HEK293 (cell line): ENCODE measurements around the gene EYA2.

Experiments used
- CTCF ChIA-PET: fragments of 350-600 bp; formaldehyde crosslinking; extraction: SDS; loops from one replicate; lab custom pipeline; 2021; ENCODE audit warnings: antibody characterized with exemption; lab: Yijun Ruan, JAX
- POLR2A ChIA-PET: fragments of 300-600 bp; formaldehyde crosslinking; extraction: SDS; loops from one replicate; lab custom pipeline; 2020; ENCODE audit warnings: antibody characterized with exemption, inconsistent platforms; lab: Yijun Ruan, JAX
- H3K27ac ChIP-seq: fragments of 200-500 bp; sonication (Bioruptor generic); 2 replicates; pipeline ENCODE4 v1.5.1; 2014; ENCODE audit warnings: low read depth, low read length, control low read depth, inconsistent platforms; ENCODE audit errors: extremely low read depth
- H3K36me3 ChIP-seq, 2 experiments: fragments of 200-500 bp in 1 of 2; sonication (Bioruptor generic) in 1 of 2; 1 replicate in 1 of 2; 2 replicates in 1 of 2; pipeline ENCODE4 v1.5.1; 2014 to 2017; ENCODE audit warnings: inconsistent platforms in 2 of 2, low read length in 2 of 2; ENCODE audit not compliant: control insufficient read depth in 2 of 2, insufficient read depth in 1 of 2
- H3K4me1 ChIP-seq: fragments of 200-500 bp; sonication (Bioruptor generic); 2 replicates; pipeline ENCODE4 v1.5.1; 2014; ENCODE audit warnings: mild to moderate bottlenecking, low read length, inconsistent platforms; ENCODE audit not compliant: control insufficient read depth, insufficient read depth
- H3K4me3 ChIP-seq: 2 replicates; pipeline ENCODE4 v1.5.1; 2011; ENCODE audit warnings: low read depth, mild to moderate bottlenecking, control low read depth, low read length, moderate library complexity
- H3K9me3 ChIP-seq: fragments of 200-500 bp; sonication (Bioruptor generic); 2 replicates; pipeline ENCODE4 v1.5.1; 2014; ENCODE audit warnings: low read depth, low read length, inconsistent platforms; ENCODE audit not compliant: control insufficient read depth, insufficient read depth
- CTCF ChIP-seq: fragments of 450-650 bp; formaldehyde crosslinking; IDR thresholded peaks from 2 replicates; pipeline ENCODE4 v1.5.1; 2016; ENCODE audit warnings: missing biosample characterization, missing genetic modification characterization
- GLI4 ChIP-seq: fragments of 450-650 bp; formaldehyde crosslinking; IDR thresholded peaks from 2 replicates; pipeline ENCODE4 v1.5.1; 2016; ENCODE audit warnings: missing biosample characterization, missing genetic modification characterization
- INSM2 ChIP-seq: fragments of 450-650 bp; formaldehyde crosslinking; IDR thresholded peaks from 2 replicates; pipeline ENCODE4 v1.5.1; 2016; ENCODE audit warnings: missing biosample characterization, missing genetic modification characterization
- OVOL3 ChIP-seq: fragments of 450-650 bp; formaldehyde crosslinking; IDR thresholded peaks from 2 replicates; pipeline ENCODE4 v1.5.1; 2016; ENCODE audit warnings: missing biosample characterization, missing genetic modification characterization
- REPIN1 ChIP-seq: fragments of 450-650 bp; formaldehyde crosslinking; IDR thresholded peaks from 2 replicates; pipeline ENCODE4 v1.5.1; 2017; ENCODE audit warnings: missing biosample characterization, missing genetic modification characterization, low read depth
- ZNF121 ChIP-seq: fragments of 450-650 bp; formaldehyde crosslinking; IDR thresholded peaks from 2 replicates; pipeline ENCODE4 v1.5.1; 2016; ENCODE audit warnings: missing biosample characterization, missing genetic modification characterization
- ZNF214 ChIP-seq: fragments of 450-650 bp; formaldehyde crosslinking; IDR thresholded peaks from 2 replicates; pipeline ENCODE4 v1.5.1; 2017; ENCODE audit warnings: missing biosample characterization, mild to moderate bottlenecking, missing genetic modification characterization, borderline replicate concordance
- ZNF302 ChIP-seq: fragments of 450-650 bp; formaldehyde crosslinking; IDR thresholded peaks from 2 replicates; pipeline ENCODE4 v1.5.1; 2016; ENCODE audit warnings: missing biosample characterization, missing genetic modification characterization, low read depth
- ZNF362 ChIP-seq: fragments of 450-650 bp; formaldehyde crosslinking; IDR thresholded peaks from 2 replicates; pipeline ENCODE4 v1.5.1; 2016; ENCODE audit warnings: missing biosample characterization, missing genetic modification characterization
- ZNF488 ChIP-seq: fragments of 450-650 bp; formaldehyde crosslinking; IDR thresholded peaks from 2 replicates; pipeline ENCODE4 v1.5.1; 2016; ENCODE audit warnings: missing biosample characterization, missing genetic modification characterization
- ZNF501 ChIP-seq: fragments of 450-650 bp; formaldehyde crosslinking; IDR thresholded peaks from 2 replicates; pipeline ENCODE4 v1.5.1; 2016; ENCODE audit warnings: missing biosample characterization, missing genetic modification characterization
- ZNF558 ChIP-seq: fragments of 450-650 bp; formaldehyde crosslinking; IDR thresholded peaks from 2 replicates; pipeline ENCODE4 v1.5.1; 2016; ENCODE audit warnings: missing biosample characterization, missing genetic modification characterization
- ZNF596 ChIP-seq: fragments of 450-650 bp; IDR thresholded peaks from 2 replicates; pipeline ENCODE4 v1.5.0; 2018; ENCODE audit warnings: missing biosample characterization, mild to moderate bottlenecking, missing genetic modification characterization, moderate library complexity
- ZNF639 ChIP-seq: fragments of 450-650 bp; formaldehyde crosslinking; IDR thresholded peaks from 2 replicates; pipeline ENCODE4 v1.5.1; 2016; ENCODE audit warnings: missing biosample characterization, missing genetic modification characterization
- ZNF645 ChIP-seq: fragments of 450-650 bp; formaldehyde crosslinking; IDR thresholded peaks from 2 replicates; pipeline ENCODE4; 2016; ENCODE audit warnings: missing biosample characterization, missing genetic modification characterization
- ZNF704 ChIP-seq: fragments of 450-650 bp; formaldehyde crosslinking; IDR thresholded peaks from 2 replicates; pipeline ENCODE4 v1.5.1; 2016; ENCODE audit warnings: missing biosample characterization, missing genetic modification characterization
- ZSCAN18 ChIP-seq: fragments of 450-650 bp; formaldehyde crosslinking; IDR thresholded peaks from 2 replicates; pipeline ENCODE4 v1.5.1; 2016; ENCODE audit warnings: missing biosample characterization, missing genetic modification characterization

EYA2 gene

DNA sequence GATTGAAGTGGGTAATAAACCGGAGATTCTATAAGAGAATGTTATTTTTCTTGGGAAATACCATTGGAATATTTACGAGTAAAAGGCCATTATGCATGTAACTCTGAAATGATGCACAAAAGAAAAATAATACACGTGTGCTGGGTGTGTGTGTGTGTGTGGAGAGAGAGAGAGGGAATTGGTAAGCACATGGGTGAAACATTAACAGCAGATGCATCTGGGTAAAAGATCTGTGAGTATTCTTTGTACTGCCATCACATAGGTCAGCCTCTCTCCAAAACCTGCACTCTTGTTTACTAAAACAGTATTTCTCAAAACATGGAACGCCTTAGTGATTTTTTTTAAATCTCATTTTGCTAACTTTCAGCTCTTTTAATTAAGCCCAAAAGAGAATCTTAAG, 28.9 kb downstream of the EYA2 start (continued):
- TF ChIP-seq ZNF704 (tag by site-specific recombination) (no peak), GLI4 (no peak), OVOL3 (tag by site-specific recombination) (no peak)

DNA sequence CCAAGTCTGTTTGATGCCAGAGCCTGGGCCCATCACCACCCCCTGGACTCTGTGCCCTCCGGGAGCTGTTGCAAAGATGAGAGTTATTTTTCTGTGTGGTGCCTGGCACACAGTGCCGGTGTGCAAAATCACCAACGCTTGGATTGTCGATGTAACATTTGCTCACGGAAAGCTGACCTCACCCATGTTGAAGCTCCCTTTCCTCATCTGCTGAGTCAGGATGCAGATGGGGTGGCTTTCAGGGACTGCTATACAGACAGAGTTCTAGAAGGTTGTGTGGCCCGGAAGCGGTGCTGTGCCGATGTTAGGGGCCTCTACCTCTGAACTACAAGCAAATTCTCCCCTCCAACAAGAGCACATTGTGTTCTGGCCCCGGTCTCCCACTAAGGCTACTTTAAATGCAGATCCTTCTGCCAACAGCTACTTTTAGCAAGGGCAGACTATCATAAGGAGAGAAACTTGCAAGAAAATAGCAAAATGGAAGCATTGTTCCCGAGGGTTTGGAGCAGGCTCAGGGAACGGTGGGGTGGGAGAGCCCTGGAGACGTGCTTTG, 34.0 kb downstream of the EYA2 start:
- TF ChIP-seq ZNF501 (tag by site-specific recombination) (no peak), ZNF488 (tag by site-specific recombination) (no peak)
- Histone ChIP-seq H3K4me3 (no peak overlapping the region), H3K27ac (no peak overlapping the region), H3K9me3 (no peaks in the 10 kb centered on the region), H3K4me1 (no peaks in the 10 kb centered on the region), H3K36me3 (no peaks in the 10 kb centered on the region)
- ChIA-PET CTCF (interaction anchor here (0.6 kb wide), 1 partner anchor 246 kb away, joined by 3 read pairs; no protein-coding TSS in a partner anchor), POLR2A (no interaction called here)

GRCh38 chr20:46929902-46930301, 35.3 kb downstream of the EYA2 start:
- POLR2A ChIA-PET, result interaction anchor here (0.6 kb wide), 1 partner anchor 18 kb away, joined by 4 read pairs; no protein-coding TSS in a partner anchor

More at GRCh38 chr20:46929902-46930301, 35.3 kb downstream of the EYA2 start:
- CTCF ChIA-PET, result interaction anchor here (0.6 to 1.2 kb wide), 2 partner anchors 27 to 177 kb away, joined by 4 to 6 read pairs; no protein-coding TSS in a partner anchor
- Histone ChIP-seq H3K4me1 (no peaks in the 10 kb centered on the region), H3K4me3 (no peak overlapping the region), H3K9me3 (no peaks in the 10 kb centered on the region), H3K36me3 (no peaks in the 10 kb centered on the region), H3K27ac (no peak overlapping the region)
- TF ChIP-seq ZNF362 (tag by site-specific recombination), result no peak
- TF ChIP-seq INSM2 (tag by site-specific recombination), result no peak
- no peak for TF ChIP-seq ZNF302 (tag by site-specific recombination)
- TF ChIP-seq ZNF558 (tag by site-specific recombination), result no peak
- TF ChIP-seq CTCF (tag by site-specific recombination), result no peak
- TF ChIP-seq ZNF639, result no peak
- no peak for TF ChIP-seq ZNF596 (tag by site-specific recombination)
- no peak for TF ChIP-seq ZSCAN18 (tag by site-specific recombination)
- TF ChIP-seq GLI4, result no peak
- no peak for TF ChIP-seq REPIN1 (tag by site-specific recombination)
- no peak for TF ChIP-seq ZNF214 (tag by site-specific recombination)
- TF ChIP-seq ZNF645 (tag by site-specific recombination), result no peak
- TF ChIP-seq ZNF121 (tag by site-specific recombination), result no peak
